ENCODE results near the gene IL1RAPL1. TPM values are rescaled to one million over a fixed set of nuclear protein-coding genes. Genes with fewer than 3 reads are reported as not detected.

The IL1RAPL1 gene
- total and polyA plus RNA-seq, 2 donors (not counting 3 experiments of a cell fraction or from before 2014, with no cell fraction given), result 0.79 to 1.3 TPM

- Histone ChIP-seq H4K20me1 (replicated peaks; ENCODE audit: control insufficient read depth, extremely low read depth, insufficient read depth, low read length) (no peaks in the 10 kb centered on the region), H3K9me1 (replicated peaks; ENCODE audit: control insufficient read depth, extremely low read depth, insufficient read depth, low read length) (no peaks in the 10 kb centered on the region), H3K4me3 (replicated peaks in 1 of 3; ENCODE audit: insufficient read depth in 1 of 3, low read depth in 1 of 3, low read length in 3 of 3) (no peak overlapping the region), H3K4me1 (ENCODE audit: control insufficient read depth, extremely low read depth, insufficient read depth, low read length) (peaks cover 5% of the 10 kb centered on the region), H3K36me3 (ENCODE audit: control insufficient read depth in 2 of 2, extremely low read depth in 1 of 2, insufficient read depth in 2 of 2, low read length in 2 of 2) (no peaks in the 10 kb centered on the region), H3K9ac (replicated peaks; ENCODE audit: extremely low read depth, insufficient read depth, low read length) (no peak overlapping the region), H3K79me2 (ENCODE audit: control insufficient read depth, insufficient read depth, low read length) (no peaks in the 10 kb centered on the region), H2AFZ (ENCODE audit: low read depth, low read length) (no peak overlapping the region), H3K27ac (ENCODE audit: insufficient read depth, low read depth, low read length) (no peak overlapping the region), H3K27me3 (ENCODE audit: control insufficient read depth in 2 of 2, insufficient read depth in 2 of 2, low read length in 2 of 2) (no peaks in the 10 kb centered on the region), H3K4me2 (ENCODE audit: insufficient read depth, low read length) (no peak overlapping the region), H3K9me3 (replicated peaks; ENCODE audit: control insufficient read depth, insufficient read depth, low read length) (no peaks in the 10 kb centered on the region)
- DNase-seq (ENCODE audit: low read depth, low spot score) (no peak), FAIRE-seq (no peak)
- no TSS peak for BruUV-seq (replicated peaks)
- intact Hi-C loops (cut with micrococcal nuclease), result loop anchor here (2.0 to 10.0 kb wide), 2 partner anchors 453 to 939 kb away; no protein-coding TSS in a partner anchor
- POLR2A ChIA-PET, result no interaction called here
- dilution Hi-C loops (cut with MboI; ENCODE audit: extremely low pct_ligation_motif_present, low sequenced_read_pairs), result no loop called here
- no peak for TF ChIP-seq CTCF (IDR thresholded peaks at IDR 0.05; ENCODE audit: extremely low read depth in 1 of 2, insufficient read depth in 1 of 2, low read depth in 1 of 2, low read length in 2 of 2)
- TF ChIP-seq JUN (IDR thresholded peaks at IDR 0.05; ENCODE audit: borderline replicate concordance, insufficient read depth, insufficient read length, low read depth), result no peak
- no peak for TF ChIP-seq MYC (IDR thresholded peaks at IDR 0.05; ENCODE audit: low read depth, low read length)
- TF ChIP-seq POLR2A (IDR thresholded peaks at IDR 0.05; ENCODE audit: low read depth, low read length), result no peak
- TF ChIP-seq EZH2 (IDR thresholded peaks at IDR 0.05; ENCODE audit: borderline replicate concordance, low read depth, low read length, severe bottlenecking), result no peak
- TF ChIP-seq, protein P1, sequence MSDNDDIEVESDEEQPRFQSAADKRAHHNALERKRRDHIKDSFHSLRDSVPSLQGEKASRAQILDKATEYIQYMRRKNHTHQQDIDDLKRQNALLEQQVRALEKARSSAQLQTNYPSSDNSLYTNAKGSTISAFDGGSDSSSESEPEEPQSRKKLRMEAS (IDR thresholded peaks at IDR 0.05; ENCODE audit: insufficient read depth, insufficient read length), result no peak
- TF ChIP-seq FOS (IDR thresholded peaks at IDR 0.05; ENCODE audit: borderline replicate concordance, insufficient read depth, low read length), result no peak
- TF ChIP-seq POLR2AphosphoS5 (IDR thresholded peaks at IDR 0.05; ENCODE audit: insufficient read depth, low read depth, low read length), result no peak
- TF ChIP-seq GATA2 (IDR thresholded peaks at IDR 0.05; ENCODE audit: insufficient read depth, insufficient read length, low read depth, low read length), result no peak
- CTCF ChIA-PET, result interaction anchor here (1.3 kb wide), 2 partner anchors 17 to 23 kb away, joined by 3 to 4 read pairs; no protein-coding TSS in a partner anchor
These were observed 456.5 kb downstream of the IL1RAPL1 start for GRCh38 chrX:29043746-29044145.

Measured in endothelial cell of umbilical vein (primary cell).